HG02981 (cell line): ENCODE results near the gene CNPY2.
"Not testable (repeated sequence)": the region's sequence is repeated elsewhere in the genome, so short reads cannot be mapped to it uniquely, and the experiment has no call there.

ENCODE experiments used
- ATAC-seq: cut with Tn5 transposase; IDR thresholded peaks from one replicate; pipeline ENCODE4 v1.9.1; 2021; ENCODE audit warnings: mild to moderate bottlenecking, moderate library complexity; ENCODE audit not compliant: unreplicated experiment

The CNPY2 gene

DNA sequence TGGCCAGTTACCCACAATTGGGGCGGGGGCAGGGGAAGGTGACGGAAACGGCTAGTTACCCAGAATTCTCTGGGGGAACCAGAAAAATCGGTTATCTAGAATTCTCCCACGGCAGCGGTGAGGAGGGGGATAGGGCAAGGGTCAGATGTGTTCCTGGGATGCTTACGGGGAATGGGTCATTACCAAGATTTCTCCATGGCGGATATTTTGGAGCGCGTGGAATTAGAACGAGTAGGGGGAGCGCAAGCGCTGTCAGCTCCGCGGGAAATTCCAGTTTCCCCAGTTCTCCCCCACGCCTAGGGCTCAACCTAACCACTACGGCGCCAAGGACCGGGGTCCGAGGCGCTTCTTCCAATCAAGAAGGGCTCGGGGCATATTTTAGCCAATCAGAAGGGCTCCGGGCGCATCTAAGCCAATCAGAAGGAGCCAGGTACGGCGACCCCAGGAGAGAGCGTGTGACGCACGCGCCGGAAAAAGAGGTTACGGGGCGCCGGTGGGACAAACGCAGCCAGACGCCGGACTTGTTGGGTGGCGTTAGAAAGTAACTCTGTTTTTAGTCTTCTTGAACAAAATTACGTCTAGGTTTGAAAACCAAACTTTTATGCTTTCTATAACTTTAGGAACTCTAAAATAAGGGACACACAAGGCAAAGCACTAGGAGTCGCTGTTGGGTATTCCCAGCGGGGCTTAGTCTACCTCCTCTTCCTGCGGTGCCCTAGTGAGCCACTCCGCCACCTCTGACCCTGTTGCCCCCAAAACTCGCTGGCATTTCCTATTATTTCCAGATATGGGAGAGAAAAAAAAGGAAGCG lies 18.1 kb upstream of the CNPY2 start, which contains the start of gene PAN2:
TSS of gene PAN2 (minus strand) at position 322 of the 811 bp plus-strand sequence. CDS start 906 bp downstream, outside the sequence.
- peak; percentile 93 for ATAC-seq

DNA sequence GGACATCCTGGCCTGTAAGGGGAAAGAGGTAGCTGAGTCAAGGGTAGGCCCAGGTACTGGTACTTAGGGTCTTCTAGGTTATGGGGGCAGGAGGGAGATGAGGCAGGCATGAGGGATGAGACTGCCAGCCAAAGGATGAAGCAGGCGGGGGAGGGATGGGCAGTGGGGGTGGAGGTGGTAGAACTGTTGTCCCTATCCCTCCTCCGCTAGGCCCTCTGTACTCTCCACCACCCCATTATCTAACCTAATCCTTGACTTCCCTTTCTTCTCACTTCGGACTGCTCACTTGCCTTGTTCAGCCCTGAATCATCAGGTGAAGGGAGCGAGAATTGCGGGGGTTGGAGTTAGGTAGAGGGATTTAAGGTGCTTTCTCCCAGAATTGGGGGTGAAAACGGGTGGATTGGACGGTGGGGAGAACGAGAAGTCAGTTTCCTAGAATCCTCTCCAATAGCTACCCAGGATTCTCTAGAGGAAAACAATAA lies 17.4 kb upstream of the CNPY2 start:
- no peak for ATAC-seq

DNA sequence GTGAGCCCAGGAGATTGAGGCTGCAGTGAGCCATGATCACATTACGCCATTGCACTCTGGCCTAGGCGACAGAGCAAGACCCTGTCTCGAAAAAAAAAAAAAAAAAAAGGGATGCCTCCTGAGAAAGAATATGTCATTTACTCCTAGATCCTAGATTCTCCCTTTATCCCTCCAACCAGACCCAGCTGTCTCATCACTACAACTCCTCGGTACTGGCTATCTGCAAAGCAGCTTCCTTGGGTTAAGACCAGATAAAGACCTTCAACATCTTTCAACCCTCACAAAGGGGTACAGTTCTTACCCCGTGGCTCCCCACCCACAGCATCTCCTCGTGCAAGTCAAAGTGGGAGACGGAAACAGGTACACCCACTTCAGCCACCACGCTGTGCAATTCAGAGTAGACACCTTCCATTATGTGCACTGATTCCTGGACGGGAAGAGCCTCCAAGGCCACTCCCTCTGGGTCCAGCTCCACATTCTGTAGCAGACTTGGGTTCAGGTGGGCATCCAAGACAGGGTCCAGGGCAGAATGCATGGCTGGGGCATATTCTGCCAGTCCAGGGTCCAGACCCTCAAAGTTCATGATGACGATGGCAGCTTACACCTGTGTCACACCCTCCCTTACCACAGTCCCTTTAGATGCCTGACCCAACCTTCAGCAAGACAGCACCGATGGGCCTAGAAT lies 16.9 kb upstream of the CNPY2 start:
- ATAC-seq = no peak

DNA sequence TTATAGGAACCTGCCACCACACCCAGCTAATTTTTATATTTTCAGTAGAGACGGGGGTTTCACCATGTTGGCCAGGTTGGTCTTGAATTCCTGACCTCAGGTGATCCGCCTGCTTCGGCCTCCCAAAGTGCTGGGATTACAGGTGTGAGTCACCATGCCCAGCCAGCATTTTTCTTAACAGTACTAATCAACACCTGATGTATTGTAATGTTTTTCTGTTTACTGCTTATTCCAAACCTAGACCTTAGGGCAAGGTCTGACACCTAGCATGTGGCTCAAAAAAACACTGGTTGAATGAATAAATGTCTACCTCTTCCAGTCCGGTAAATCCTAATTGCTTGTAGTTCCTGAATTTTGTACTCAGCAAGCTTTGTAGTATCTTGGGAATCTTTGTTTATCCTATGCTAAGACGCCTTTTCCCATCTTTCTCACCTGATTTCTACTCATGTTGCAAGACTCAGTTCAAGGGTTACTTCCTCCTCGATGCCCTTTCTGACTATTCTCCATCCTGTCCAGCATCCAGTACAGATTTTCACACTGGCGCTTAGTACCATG lies 15.2 kb upstream of the CNPY2 start:
- no peak for ATAC-seq

DNA sequence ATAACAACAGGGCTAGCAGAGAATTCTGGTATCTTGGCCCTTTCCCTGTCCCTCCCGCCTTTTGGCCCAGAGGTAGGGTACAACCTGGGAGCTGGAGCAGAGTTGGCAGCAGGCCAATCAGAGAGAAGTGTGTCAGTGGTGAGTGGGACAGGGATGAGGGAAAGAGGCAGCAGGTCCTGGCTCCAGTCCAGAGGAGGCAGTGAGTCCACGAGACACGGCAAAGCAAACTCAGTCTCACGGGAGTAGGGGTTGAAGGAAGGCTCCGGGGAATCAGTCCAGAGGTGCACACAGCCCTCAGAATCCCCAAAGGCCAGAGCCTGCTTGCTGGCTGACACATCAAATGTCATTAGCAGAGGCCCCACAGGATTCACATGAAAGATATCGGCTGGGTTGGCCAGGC lies 10.7 kb upstream of the CNPY2 start:
- ATAC-seq = no peak

DNA sequence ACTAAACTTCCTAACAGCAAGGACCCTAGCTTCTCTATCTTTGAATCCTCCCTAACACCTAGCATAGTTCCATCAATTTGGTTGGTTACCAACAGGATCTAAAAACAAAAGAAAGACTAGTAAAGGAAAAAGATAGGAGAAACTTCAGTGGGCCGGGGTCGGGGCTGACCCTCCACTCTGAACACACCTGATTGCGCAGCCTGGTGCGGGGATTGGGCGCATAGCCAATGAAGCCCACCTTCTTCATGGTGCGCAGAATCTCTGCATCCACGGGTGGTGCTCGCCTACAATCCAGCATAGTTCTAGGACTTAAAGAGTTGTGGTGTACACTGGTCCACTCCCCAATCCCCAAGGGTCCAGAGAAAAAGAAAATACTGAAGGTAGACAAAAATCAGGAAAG lies 10.3 kb upstream of the CNPY2 start:
- ATAC-seq = no peak

DNA sequence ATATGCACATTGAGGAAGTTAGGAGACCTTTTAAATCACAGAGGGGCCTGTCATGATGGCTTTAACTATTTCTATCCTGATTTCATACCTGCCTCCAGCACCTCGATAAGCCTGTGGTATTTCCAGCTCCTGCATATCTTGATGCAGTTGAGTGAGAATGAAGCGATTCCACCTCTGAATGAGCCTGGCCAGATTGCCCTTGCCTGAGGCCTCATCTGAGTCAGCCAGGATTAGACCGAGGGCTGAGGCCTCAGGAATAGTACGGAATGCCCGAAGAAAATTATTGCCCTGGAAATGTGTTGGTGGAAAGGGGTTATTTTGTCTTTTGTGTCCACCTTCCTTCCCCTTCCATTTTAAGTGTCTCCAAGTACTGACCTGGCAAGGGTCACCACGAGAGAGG lies 8.4 kb upstream of the CNPY2 start:
- ATAC-seq = no peak

DNA sequence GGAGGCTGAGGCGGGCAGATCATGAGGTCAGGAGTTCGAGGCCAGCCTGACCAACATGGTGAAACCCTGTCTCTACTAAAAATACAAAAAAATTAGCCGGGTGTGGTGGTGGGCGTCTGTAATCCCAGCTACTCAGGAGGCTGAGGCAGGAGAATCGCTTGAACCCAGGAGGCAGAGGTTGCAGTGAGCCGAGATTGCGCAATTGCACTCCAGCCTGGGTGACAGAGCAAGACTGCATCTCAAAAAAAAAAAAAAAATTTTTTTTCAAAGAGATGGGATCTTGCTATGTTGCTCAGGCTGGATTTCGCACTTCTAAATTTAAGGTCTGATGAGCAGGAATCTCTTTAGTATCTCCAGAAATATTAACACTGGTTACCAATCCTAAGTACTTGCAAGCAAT lies 5.8 kb upstream of the CNPY2 start:
- ATAC-seq = not testable (repeated sequence)

DNA sequence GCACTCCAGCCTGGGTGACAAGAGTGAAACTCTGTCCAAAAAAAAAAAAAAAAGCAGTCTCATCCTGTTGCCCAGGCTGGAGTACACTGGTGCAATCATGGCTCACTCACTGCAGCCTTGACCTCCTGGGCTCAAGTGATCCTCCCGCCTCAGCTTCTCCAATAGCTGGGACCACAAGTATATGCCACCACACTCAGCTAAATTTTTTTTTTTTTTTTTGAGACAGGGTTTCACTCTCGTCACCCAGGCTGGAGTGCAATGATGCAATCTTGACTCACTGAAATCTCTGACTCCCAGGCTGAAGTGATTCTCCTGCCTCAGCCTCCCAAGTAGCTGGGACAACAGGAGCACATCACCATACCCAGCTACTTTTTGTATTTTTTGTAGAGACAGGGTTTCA lies 5.2 kb upstream of the CNPY2 start:
- no peak for ATAC-seq

DNA sequence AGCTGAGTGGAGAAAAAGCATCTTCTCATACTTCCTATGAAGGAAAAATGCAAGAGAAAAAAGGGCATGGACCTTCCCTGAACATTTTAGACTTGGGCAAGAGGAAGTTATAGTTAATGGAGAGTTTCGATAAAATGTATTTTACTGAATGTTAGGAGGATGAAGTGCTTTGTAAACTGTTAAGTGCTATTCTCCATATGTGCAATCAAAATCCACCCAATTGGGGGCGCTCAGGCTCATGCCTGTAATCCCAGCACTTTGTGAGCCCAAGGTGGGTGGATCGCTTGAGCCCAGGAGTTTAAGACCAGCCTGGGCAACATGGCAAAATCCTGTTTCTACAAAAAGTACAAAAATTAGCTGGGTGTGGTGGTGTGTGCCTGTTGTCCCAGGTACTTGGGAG lies 1.9 kb upstream of the CNPY2 start:
- no peak for ATAC-seq

DNA sequence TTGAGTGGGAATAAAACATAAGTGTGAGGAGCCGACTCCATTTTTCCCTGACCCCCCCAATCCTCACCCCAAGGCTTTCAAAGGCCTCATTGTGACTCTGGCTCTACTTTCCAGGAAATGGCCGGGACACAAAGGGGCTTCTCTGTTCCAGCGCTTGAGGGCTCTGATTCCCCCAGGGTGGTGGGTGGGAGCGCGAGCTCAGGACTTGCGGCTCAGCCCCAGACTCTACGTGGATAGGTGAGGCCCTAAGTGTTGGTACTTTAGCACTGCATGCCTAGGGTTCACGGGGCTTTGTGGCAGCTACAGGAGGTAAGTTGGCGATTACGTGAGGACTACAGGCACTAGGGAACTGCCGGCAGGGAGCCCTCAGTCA lies 553 bp downstream of the CNPY2 start:
- no peak for ATAC-seq

DNA sequence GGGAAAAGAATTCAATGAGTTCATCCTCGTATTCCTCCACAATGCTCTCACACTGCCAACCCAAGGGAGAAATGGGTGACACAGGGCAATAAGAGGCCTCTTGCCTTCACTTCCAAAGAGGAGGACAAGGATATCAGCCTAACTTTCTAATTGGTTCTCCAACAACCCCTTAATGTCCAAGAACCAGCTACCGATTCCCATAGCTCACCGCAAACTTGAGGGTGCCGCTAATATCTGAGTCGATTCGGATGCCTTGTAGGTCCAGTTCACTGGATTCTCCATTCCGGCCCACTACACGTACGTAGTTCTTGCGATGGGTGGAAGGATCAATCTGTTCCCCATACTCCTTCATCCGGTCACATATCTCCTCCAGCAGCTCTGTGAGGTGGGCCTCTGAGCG lies 4.8 kb downstream of the CNPY2 start:
- ATAC-seq = no peak

DNA sequence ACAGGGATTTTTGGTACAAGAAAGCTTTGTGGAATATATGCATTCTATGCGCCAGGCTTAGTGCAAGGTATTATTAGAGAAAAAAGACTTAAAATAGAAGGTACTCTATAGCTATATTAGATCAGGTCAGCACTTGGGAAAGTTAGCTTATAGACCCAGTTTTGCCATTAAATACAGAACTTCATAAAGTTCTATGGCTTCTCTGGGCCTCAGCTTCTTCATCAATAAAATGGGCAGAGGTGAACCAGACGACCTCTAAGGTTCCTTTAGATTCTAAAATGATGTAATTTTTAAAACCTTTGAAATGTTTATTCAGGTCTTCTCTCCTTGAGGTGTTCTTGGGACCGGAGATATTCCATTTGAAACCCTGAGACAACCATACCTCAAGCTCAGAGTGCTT lies 7.1 kb downstream of the CNPY2 start:
- no peak for ATAC-seq

DNA sequence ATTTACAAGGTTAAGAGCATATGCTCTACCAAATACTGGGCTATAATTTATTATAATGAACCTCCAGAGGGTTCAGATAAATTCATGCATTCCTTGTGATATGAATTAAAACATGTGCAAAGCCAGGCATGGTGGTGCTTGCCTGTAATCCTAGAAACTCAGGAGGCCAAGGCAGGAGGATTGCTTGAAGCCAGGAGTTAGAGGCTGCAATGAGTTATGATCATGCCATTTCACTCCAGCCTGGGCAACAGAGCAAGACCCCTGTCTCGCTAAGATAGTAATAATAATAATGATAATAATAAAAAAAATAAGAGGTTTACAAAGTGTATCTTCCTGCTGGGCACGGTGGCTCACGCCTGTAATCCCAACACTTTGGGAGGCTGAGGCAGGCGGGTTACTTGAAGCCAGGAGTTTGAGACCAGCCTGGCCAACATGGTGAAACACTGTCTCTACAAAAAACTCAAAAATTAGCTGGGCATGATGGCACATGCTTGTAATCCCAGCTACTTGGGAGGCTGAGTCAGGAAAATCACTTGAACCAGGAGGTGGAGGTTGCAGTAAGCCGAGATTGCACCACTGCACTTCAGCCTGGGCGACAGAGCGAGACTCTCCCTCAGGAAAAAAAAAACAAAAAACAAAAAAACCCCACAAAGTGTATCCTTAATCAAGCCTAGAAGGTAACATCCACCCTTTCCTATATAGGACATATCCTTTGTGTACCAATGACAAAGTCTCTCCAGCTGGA lies 8.4 kb downstream of the CNPY2 start:
- no peak for ATAC-seq

DNA sequence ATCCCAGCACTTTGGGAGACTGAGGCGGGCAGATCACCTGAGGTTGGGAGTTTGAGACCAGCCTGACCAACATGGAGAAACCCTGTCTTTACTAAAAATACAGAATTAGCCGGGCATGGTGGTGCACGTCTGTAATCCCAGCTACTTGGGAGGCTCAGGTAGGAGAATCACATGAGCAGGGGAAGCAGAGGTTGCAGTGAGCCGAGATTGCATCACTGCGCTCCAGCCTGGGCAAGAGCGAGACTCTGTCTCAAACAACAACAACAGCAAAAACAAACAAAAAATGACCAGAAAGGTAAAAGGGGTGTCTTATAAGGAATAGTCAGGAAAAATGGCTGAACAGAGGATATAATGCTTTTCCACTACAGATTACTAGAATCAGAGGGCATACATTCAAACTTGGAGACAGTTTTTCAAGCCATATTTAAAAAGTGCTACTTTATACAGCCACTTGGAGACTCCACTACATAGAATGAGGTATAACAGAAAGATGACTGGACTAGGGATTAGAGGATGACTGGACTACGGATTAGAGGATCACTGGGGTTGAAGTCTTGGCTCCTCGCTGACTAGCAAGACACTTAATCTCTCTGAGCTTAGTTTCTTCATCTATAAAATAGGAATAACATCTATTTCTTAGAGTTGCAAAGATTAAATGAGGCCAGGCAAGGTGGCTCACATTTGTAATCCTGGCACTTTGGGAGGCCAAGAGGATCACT lies 10.8 kb downstream of the CNPY2 start:
- ATAC-seq = no peak

DNA sequence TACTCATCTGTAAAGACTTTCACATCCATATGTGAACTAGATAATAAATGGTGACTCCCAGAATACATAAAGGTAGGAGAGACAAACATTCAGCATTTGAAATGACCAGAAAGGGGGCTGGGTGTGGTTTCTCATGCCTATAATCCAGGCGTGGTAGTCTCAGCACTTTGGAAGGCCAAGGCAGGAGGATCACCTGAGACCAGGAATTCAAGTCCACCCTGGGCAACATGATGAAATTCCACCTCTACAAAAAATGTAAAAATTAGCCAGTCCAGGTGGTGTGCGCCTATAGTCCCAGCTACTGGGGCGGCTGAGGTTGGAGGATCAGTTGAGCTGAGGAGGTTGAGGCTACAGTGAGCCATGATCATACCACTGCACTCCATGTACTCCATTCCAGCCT lies 11.5 kb downstream of the CNPY2 start:
- no peak for ATAC-seq

DNA sequence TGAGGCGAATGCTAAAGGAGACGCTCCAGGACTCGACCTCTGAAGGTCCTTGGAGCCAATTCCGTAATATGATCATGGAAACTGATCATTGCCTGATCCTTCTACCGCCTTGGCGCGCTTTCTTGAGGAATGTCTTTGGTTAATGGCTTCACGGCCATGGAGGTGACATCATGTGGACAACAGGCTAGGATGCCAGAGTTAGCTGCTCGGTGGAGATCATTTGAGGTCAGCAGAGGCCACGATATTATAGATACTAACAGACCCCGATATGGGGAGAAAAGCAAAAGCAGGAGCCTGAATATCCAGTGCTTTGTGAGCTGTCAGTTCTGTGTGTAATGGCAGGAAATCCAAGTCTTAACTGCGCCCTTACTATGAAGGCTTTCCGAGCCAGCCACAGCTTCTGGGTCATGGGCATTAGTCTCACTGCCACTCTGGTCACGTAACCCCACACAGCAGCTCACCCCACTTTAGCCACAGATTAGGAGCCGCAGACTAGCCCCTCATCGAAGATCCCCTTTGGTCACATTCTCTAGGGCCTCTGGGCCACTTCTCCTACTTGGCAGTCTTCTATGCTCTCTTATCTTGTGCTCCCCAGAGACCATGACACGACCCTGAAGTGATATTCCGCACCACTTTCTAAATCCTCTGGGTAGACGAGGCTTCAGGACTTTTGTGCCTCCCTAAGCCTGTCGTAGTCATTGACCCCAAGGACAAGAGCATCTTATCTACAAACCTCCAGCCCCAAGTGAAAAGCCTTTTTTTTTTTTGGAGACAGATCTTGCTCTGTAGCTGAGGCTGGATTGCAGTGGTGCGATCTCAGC lies 14.9 kb downstream of the CNPY2 start:
- no peak for ATAC-seq

DNA sequence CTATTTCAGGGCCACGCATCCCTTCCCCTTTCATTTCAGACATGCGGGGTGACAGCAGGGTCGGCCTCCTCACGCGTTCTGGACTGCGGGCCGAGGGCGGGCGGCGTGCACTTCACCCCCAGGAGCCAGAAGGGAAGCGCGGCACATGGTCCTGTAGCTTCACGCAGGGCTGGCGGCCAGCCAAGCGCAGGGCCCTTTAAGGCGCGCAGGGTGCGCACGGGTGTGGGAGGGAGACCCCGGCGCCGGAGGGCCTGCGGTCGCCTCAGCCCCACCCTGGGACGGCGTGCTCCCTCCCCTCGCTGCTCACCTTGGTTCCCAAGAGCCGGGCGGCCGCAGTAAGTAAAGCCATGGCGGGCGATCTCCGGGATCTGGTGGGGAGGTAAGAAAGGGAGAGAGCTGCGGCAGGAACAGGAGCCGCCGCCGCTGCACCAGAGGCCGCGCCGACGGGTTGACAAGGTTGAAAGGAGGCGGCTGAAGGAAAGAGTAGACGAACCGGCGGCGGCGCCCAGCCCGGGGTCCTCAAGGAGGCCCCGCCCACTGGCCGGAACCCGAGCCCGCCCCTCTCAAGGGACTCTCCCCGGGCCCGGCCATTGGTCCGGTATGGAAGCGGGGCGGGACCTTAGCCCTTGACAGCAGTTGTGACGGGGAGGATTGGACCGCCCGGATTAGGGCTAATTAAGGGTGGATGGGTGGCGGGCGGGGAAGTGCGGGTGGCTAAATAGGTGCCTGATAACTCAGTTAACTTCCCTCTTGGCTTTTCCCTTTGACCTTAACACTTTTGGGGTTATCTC lies 15.7 kb downstream of the CNPY2 start, which contains the start of gene CS:
TSS of gene CS (minus strand) at position 478 of the 791 bp plus-strand sequence. CDS start at position 349, 129 bp downstream.
- peak; percentile 90 for ATAC-seq

DNA sequence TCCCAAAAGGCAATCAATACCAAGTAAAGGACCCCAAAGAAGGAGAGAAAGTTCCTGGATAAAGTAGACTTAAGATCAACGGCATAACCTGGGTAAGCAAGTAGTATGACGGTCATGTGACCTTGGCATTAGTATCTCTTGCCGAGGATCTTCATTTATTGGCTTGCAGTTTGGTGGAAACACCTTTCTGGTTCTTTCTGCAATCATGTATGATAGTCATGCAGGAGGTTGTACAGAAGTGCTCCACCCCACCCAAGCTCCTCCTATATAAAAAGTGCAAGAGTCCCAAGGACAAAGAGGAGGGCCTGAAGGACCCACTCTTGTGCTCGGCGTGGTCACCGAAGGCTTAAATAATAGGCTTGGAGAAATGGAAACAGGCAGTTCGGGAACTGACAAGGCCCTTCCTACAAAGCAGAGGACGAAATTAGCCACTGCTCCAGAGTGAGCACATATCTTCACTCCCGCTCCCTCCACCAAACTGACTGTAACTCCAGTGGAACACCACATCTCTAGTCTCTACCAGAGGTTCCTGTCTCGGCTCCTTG lies 16.4 kb downstream of the CNPY2 start:
- ATAC-seq = no peak
